ENCODE data around the gene SPATC1L. TPM values are rescaled to one million over a fixed set of nuclear protein-coding genes. Genes with fewer than 3 reads are reported as not detected.
A peak's percentile ranks its signal among the peaks of the same experiment; 100 is the strongest.
"Not testable (repeated sequence)": the region's sequence is repeated elsewhere in the genome, so short reads cannot be mapped to it uniquely, and the experiment has no call there.

The SPATC1L gene
- total RNA-seq, 2 experiments from 2014 or later = 4.2 to 4.4 TPM

DNA sequence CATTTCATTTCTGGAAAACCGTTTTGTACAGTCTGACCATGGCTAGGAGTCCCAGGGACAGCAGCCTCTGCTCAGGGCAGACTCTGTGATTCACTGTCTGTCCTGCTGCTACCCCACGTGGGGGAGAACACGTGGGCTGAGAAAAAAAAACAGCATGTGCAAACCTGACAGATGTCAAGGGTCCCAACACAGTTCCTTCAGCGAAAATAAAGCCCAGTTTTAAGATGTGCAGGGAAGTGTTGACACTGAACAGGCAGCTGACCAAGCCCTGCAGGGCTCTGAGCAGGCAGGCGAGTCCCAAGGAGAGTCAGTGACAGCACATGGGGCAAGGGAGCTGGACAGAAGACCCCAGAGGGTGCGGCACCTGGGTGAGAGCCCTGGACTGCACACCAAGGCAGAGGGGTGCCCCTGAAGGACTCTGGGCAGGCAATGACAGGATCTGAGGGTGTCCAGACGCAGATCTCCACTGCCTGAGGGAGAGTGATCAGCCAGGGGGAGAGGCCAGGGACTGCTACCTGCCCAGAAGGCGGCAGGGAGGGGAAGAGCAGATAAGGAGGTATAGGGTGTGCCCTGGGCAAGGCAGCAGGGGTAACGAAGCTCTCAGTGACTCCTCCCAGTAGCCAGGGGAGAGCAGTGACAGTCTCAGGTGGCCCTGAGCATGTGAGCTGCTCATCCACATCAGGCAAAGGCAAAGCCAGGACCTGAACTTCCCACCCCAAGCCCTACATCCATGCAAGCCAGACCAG lies 5.1 kb upstream of the SPATC1L start:
- H3K4me3 Mint-ChIP-seq = no peak overlapping the region
- H3K36me3 Mint-ChIP-seq (ENCODE audit: low read depth) = peaks cover 12% of the 10 kb centered on the region
- H3K9me3 Mint-ChIP-seq = peaks cover 4% of the 10 kb centered on the region
- ChIA-PET CTCF (no interaction called here), POLR2A (no interaction called here)
- H3K4me1 Mint-ChIP-seq = peaks cover 9% of the 10 kb centered on the region
- DNase-seq = no peak
- no peak overlapping the region for H3K27ac Mint-ChIP-seq
- H3K27me3 Mint-ChIP-seq = peaks cover 4% of the 10 kb centered on the region

DNA sequence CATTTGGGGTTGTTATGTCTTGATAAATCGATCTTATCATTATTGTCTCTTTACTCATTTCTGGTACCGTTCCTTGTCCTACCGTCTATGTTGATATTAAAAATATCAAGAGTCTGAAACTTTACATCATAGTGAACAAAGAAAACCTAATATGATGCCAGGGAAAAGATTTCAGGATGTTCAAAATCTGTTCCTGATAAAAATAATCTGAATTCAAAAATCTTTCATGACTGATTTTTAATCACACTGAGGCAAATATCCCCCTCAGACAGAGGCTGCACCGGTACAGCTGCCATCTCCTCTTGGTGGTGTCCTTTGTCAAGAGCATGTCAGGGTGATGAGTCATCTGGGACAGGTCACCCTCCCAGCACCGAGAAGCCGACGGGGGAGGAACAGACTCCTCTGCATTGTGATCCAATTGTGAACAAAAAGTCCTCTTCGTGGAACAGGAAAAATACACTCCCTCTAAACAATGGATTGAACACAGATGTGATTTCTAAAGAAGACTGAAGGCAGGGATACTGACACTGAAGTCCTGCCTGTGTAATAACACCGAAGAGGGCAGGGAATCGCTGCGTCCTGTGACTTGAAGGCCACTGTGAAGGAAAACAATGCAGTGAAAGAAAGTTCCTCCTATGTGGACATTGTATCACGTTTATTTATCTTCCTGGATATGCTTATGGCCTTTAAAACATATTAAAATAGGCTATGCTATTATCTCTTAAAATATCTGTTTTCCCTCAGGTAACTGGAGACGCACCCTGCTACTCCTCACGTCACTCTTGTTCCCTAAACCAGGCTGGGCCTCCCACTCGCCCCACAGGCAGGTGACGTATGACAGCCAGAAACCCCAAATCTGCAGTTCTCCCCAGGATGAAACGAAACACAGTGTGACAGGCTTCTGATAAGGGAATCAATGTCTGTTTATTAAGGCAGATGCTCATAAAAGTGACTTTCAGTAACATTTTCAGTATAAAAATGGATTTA lies 4.3 kb upstream of the SPATC1L start:
- ChIA-PET POLR2A (no interaction called here), CTCF (no interaction called here)
- H3K4me1 Mint-ChIP-seq = peaks cover 13% of the 10 kb centered on the region
- H3K9me3 Mint-ChIP-seq = peaks cover under 1% of the 10 kb centered on the region
- peaks cover 4% of the 10 kb centered on the region for H3K27me3 Mint-ChIP-seq
- no peak for DNase-seq
- H3K4me3 Mint-ChIP-seq = no peak overlapping the region
- no peak overlapping the region for H3K27ac Mint-ChIP-seq
- peaks cover 3% of the 10 kb centered on the region for H3K36me3 Mint-ChIP-seq (ENCODE audit: low read depth)

DNA sequence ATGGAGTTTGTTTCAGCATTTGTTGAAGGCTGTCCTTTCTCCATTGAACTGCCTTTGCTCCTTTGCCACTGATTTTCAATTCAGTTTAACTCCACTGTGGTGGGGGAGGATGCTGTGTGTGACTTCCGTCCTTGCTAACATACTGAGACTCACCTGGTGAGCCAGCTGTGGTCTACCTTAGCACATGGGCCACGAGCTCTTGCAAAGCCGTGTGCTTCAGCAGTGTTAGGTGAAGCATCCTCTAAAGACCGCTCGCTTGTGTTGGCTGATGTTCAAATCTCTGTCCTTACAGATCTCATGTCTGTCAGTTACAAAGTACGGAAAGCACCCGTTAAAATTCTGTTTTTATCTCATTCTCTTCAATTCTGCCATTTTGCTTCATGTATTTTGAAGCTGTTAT lies 3.6 kb upstream of the SPATC1L start:
- DNase-seq = no peak
- H3K9me3 Mint-ChIP-seq = no peaks in the 10 kb centered on the region
- no peak overlapping the region for H3K4me3 Mint-ChIP-seq
- H3K36me3 Mint-ChIP-seq (ENCODE audit: low read depth) = no peaks in the 10 kb centered on the region
- H3K27ac Mint-ChIP-seq = no peak overlapping the region
- peaks cover 4% of the 10 kb centered on the region for H3K27me3 Mint-ChIP-seq
- ChIA-PET CTCF (no interaction called here), POLR2A (no interaction called here)
- peaks cover 14% of the 10 kb centered on the region for H3K4me1 Mint-ChIP-seq

DNA sequence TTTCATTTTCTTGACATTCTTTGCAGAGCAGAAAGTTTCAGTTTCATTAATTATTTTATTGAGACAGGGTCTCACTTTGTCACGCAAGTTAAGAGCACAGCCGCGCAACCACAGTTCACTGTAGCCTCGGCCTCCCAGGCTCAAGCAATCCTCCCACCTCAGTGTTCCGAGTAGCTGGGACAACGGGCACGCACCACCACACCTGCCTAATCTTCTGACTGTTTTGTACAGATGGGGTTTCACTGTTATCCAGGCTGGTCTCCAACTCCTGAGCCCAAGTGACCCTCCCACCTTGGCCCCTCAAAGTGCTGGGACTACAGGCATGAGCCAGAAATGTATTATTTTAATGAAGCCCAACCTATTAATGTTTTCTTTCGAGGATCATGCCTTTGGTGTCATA lies 3.0 kb upstream of the SPATC1L start:
- no peak overlapping the region for H3K4me3 Mint-ChIP-seq

DNA sequence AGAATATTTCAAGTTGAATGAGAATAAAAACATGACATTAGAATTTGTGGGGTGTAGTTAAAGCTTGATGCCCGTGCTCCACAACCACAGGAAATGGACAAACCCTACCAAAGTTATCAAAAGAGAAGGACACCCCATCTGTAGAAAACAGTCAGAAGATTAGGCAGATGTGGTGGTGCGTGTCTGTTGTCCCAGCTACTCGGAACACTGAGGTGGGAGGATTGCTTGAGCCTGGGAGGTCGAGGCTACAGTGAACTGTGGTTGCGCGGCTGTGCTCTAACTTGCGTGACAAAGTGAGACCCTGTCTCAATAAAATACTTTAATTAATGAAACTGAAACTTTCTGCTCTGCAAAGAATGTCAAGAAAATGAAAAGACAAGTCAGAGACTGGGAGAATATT lies 1.5 kb upstream of the SPATC1L start:
- peaks cover 14% of the 10 kb centered on the region for H3K4me1 Mint-ChIP-seq
- no peaks in the 10 kb centered on the region for H3K36me3 Mint-ChIP-seq (ENCODE audit: low read depth)
- POLR2A ChIA-PET = no interaction called here
- H3K9me3 Mint-ChIP-seq = no peaks in the 10 kb centered on the region
- CTCF ChIA-PET = no interaction called here
- H3K27me3 Mint-ChIP-seq = peaks cover 4% of the 10 kb centered on the region
- peak overlapping the region; percentile 10 for H3K4me3 Mint-ChIP-seq
- DNase-seq = no peak
- no peak overlapping the region for H3K27ac Mint-ChIP-seq

More for the DNA sequence above, 3.0 kb upstream of the SPATC1L start:
- no peak overlapping the region for H3K27ac Mint-ChIP-seq
- H3K36me3 Mint-ChIP-seq (ENCODE audit: low read depth) = no peaks in the 10 kb centered on the region
- ChIA-PET CTCF (no interaction called here), POLR2A (no interaction called here)
- H3K27me3 Mint-ChIP-seq = peaks cover 4% of the 10 kb centered on the region
- H3K4me1 Mint-ChIP-seq = peaks cover 14% of the 10 kb centered on the region
- H3K9me3 Mint-ChIP-seq = no peaks in the 10 kb centered on the region
- DNase-seq = no peak

DNA sequence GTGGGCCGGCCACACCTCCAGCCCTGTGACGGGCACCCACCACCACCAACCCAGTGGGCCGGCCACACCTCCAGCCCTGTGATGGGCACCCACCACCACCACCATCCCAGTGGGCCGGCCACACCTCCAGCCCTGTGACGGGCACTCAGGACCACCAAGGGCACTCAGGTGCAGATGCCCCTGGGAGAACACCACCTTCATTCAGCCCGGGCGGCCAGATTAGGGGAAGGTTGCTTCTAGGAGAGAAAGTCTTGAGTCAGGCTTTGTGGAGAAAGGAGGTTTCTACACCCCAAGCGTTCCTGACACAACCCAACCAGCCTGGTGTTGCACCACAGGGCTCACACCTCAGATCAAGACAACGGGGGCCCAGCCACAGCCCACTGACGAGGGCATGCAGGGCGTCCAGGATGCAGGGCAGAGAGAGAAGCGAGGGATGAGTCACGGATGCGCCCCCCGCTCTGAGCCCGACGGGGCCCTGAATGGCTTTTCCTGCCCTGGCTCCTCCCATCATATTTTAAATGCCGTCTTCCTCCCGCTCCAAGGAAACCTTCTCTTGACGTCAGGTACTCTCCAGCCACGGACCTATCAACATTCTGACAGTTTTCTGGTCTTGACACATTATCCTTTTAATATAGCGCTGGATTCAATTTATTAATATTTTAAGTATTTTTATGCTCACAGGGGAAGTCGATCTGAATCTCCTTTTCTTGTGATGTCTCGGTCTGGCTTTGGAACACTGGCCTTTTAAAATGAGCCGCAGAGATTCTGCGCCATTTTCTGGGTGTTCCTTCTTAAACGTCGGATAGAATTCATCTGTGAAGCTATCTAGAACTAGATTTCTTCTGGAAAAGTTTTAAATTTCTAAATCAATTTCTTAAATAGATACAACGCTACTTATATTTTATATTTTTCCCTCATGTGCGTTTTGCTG lies 631 bp upstream of the SPATC1L start:
- Mint-ChIP-seq H3K36me3 (ENCODE audit: low read depth) (no peaks in the 10 kb centered on the region), H3K27me3 (peaks cover 4% of the 10 kb centered on the region), H3K4me1 (peaks cover 14% of the 10 kb centered on the region), H3K9me3 (no peaks in the 10 kb centered on the region), H3K4me3 (peak overlapping the region; percentile 72), H3K27ac (peak overlapping the region; percentile 71)
- POLR2A ChIA-PET = no interaction called here
- CTCF ChIA-PET = no interaction called here
- peak; percentile 66 for DNase-seq

DNA sequence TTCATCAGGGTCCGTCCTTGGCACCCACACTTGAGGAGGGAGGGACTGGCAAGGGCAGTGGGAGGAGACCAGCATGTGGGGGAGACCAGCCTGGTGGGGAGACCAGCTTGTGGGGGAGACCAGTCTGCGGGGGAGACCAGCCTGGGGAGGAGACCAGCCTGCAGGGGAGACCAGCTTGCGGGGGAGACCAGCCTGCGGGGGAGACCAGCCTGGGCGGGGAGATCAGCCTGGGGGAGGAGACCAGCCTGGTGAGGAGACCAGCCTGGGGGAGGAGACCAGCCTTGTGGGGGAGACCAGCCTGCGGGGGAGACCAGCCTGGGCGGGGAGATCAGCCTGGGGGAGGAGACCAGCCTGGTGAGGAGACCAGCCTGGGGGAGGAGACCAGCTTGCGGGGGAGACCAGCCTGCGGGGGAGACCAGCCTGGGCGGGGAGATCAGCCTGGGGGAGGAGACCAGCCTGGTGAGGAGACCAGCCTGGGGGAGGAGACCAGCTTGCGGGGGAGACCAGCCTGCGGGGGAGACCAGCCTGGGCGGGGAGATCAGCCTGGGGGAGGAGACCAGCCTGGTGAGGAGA lies 836 bp downstream of the SPATC1L start:
- H3K36me3 Mint-ChIP-seq (ENCODE audit: low read depth) = not testable (repeated sequence)

DNA sequence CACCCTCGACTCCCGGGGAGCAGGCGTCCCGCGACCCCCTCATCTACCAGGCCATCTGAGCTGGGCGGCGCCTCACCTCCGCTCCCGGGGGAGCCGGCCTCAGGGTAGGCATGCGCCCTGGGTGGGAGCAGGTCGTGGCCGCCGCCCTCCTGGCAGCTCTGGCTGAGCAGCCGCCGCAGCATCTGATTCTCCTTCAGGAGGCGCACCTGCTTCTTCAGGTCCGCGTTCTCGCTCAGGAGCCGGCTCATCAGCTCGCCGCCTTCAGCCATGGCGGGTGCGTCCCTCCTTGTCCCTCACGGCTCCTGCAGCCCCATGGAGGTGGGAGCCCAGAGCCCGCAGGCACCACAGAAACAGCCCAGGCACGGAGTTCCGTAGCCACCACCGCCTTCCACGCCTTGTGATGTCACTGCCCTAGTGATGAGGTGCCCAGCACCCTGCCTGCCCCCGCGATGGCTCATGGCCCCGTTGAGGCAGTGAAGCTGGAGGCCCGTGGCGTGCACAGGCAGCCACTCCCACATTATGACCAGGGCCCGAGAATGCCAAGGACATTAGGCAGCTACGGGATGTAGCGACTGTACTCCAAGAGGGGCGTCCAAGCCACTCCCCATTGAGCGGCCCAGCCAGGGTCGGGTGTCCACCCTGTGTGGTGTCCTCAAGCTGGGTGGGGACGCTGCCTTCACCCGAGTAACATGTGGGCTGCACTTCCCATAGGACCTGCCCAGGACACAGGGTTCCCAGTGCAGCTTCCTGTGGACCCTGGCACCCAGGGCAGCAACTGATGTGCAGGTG lies 1.5 kb downstream of the SPATC1L start:
- Mint-ChIP-seq H3K36me3 (ENCODE audit: low read depth) (no peaks in the 10 kb centered on the region), H3K27ac (no peak overlapping the region), H3K4me3 (peak overlapping the region; percentile 44), H3K4me1 (peaks cover 14% of the 10 kb centered on the region), H3K9me3 (no peaks in the 10 kb centered on the region), H3K27me3 (peaks cover 4% of the 10 kb centered on the region)
- ChIA-PET POLR2A (no interaction called here), CTCF (no interaction called here)
- no peak for DNase-seq

More for the DNA sequence above, 836 bp downstream of the SPATC1L start:
- H3K27me3 Mint-ChIP-seq, H3K27ac Mint-ChIP-seq, CTCF ChIA-PET, H3K9me3 Mint-ChIP-seq, DNase-seq, POLR2A ChIA-PET: not testable (repeated sequence)
- Mint-ChIP-seq H3K4me3 (peak overlapping the region; percentile 44), H3K4me1 (peaks cover 14% of the 10 kb centered on the region)

DNA sequence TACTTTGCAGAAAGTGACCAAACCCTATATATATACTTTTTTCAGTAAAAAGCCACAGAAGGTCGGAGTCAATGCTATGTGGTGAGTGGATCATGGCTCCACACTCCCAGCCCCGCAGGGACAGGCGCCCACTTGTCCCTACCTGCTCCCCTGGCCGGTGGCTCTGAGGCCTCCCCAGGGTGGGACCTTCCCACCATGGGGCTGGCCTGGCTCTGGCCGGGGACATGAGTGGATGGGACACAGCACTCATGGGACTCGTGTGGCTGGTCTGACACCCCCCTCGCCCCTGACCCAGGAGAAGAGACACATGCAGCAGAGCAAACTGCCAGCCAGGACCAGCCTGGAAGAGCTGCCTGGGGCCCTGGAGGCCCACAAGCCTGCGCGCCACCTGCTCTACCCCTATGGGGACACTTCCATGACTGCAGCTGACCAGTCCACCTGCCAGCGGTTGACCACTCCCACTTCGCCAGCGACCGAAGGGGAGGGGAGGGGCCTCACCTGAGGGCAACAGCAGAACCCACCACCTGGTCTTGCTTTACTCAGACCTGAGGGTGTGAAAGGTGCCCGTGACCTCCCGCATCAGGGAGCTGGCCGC lies 2.2 kb downstream of the SPATC1L start:
- DNase-seq = no peak
- H3K36me3 Mint-ChIP-seq (ENCODE audit: low read depth) = no peaks in the 10 kb centered on the region
- H3K9me3 Mint-ChIP-seq = no peaks in the 10 kb centered on the region
- POLR2A ChIA-PET = no interaction called here
- no peak overlapping the region for H3K27ac Mint-ChIP-seq
- H3K4me3 Mint-ChIP-seq = no peak overlapping the region
- CTCF ChIA-PET = no interaction called here
- H3K27me3 Mint-ChIP-seq = peaks cover 5% of the 10 kb centered on the region
- H3K4me1 Mint-ChIP-seq = peaks cover 14% of the 10 kb centered on the region

DNA sequence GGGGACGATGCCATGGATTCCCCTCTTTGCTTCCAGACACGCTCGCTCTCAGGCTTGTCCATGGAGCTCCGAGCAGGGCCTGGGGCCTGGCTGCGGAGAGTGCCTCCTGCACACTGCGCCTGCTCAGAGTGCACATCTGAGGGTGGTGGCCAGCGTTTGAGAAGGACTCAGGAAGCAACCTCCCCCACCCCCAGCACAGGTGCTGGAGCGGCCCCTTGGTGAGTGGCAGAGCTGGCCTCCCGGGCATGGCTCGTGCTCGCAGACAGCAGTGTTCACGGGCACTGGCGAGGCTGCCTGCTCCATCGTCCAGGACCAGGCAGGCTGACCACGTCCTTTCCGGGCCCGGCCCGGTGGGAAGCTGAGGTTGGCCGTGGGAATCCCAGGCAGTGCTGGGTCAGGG lies 2.8 kb downstream of the SPATC1L start:
- Mint-ChIP-seq H3K27me3 (peaks cover 10% of the 10 kb centered on the region), H3K27ac (no peak overlapping the region), H3K4me3 (no peak overlapping the region), H3K36me3 (ENCODE audit: low read depth) (no peaks in the 10 kb centered on the region), H3K9me3 (peaks cover under 1% of the 10 kb centered on the region), H3K4me1 (peaks cover 14% of the 10 kb centered on the region)
- ChIA-PET POLR2A (no interaction called here), CTCF (no interaction called here)
- DNase-seq = no peak

DNA sequence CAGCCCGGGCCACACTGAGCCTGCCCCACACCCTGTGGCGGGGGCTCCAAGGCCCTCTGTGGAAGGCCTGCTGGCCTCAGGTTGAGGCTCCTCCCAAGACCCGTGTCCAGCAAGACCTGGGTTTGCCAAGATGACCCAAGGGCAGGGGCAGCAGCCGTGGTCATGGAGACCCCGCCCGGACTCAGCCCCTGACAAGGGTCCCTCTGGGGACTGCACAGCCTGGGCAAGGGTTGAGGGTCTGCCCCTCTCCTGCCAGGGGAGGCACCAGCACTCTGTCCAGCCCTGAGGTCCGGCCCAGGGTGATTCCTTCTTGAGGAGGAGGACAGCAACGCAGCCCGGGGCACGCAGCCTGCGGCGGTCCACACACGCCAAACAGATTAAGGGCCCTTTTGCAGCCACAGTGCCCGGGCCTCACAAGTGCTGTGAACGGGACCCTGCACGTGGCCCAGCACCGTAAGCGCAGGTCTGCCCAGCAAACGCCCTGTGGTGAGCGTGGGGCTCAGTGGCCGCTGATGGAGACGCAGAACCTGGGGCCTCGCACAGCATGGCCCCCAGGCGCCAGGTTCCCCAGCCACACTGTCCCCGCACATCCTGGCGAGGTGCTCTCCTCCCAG lies 3.4 kb downstream of the SPATC1L start:
- H3K4me1 Mint-ChIP-seq = peaks cover 14% of the 10 kb centered on the region
- ChIA-PET POLR2A (no interaction called here), CTCF (no interaction called here)
- H3K9me3 Mint-ChIP-seq = peaks cover 6% of the 10 kb centered on the region
- H3K36me3 Mint-ChIP-seq (ENCODE audit: low read depth) = no peaks in the 10 kb centered on the region
- no peak overlapping the region for H3K4me3 Mint-ChIP-seq
- no peak for DNase-seq
- H3K27me3 Mint-ChIP-seq = peaks cover 15% of the 10 kb centered on the region
- no peak overlapping the region for H3K27ac Mint-ChIP-seq
